CD4-positive, alpha-beta T cell (primary cell): ENCODE results near the gene NEUROD1. TPM values are rescaled to one million over a fixed set of nuclear protein-coding genes. Genes with fewer than 3 reads are reported as not detected.

ENCODE experiments used
- ATAC-seq: fragments of 200-7000 bp; cut with Tn5 transposase; one replicate; pipeline ENCODE4 v1.10.0; 2022; ENCODE audit warnings: mild to moderate bottlenecking; ENCODE audit not compliant: poor library complexity
- CTCF ChIA-PET: fragments of 350-600 bp; sonication (Branson Sonifier 250); formaldehyde crosslinking; loops from one replicate; lab custom pipeline; 2021; ENCODE audit warnings: antibody characterized with exemption, inconsistent platforms; lab: Charles Lee
- POLR2A ChIA-PET: fragments of 350-600 bp; sonication (Branson Sonifier 250); formaldehyde crosslinking; loops from one replicate; lab custom pipeline; 2021; ENCODE audit warnings: antibody characterized with exemption, inconsistent platforms; lab: Charles Lee
- DNase-seq, 14 experiments: peaks; one replicate each; pipeline ENCODE4 v3.0.0-alpha.2; 2013 to 2020; ENCODE audit warnings: mixed read lengths in 2 of 14
- H3K27ac ChIP-seq, 2 donors: one replicate each; pipeline versions ENCODE4 v1.5.1 to v1.7.0; 2013; ENCODE audit warnings: low read length in 2 of 2, low read depth in 1 of 2, mild to moderate bottlenecking in 1 of 2
- H3K27me3 ChIP-seq, 2 experiments: 1 replicate in 1 of 2; 2 replicates in 1 of 2; pipeline versions ENCODE4 v1.6.1 to v1.7.0; 2013; ENCODE audit warnings: low read length in 2 of 2, control low read depth in 1 of 2, mild to moderate bottlenecking in 1 of 2, moderate library complexity in 1 of 2; ENCODE audit not compliant: insufficient read depth in 2 of 2, control insufficient read depth in 1 of 2
- H3K36me3 ChIP-seq: one replicate; pipeline ENCODE4 v1.6.1; 2013; ENCODE audit warnings: low read length, control low read depth; ENCODE audit not compliant: insufficient read depth
- H3K4me1 ChIP-seq: one replicate; pipeline ENCODE4 v1.6.1; 2013; ENCODE audit warnings: low read length, control low read depth; ENCODE audit not compliant: insufficient read depth
- H3K4me3 ChIP-seq: one replicate; pipeline ENCODE4 v1.5.1; 2013; ENCODE audit warnings: mild to moderate bottlenecking, low read length, moderate library complexity
- H3K9me3 ChIP-seq, 2 experiments: 1 replicate in 1 of 2; 2 replicates in 1 of 2; pipeline versions ENCODE4 v1.6.1 to v1.7.0; 2013; ENCODE audit warnings: low read length in 2 of 2, mild to moderate bottlenecking in 2 of 2, control low read depth in 1 of 2, moderate library complexity in 1 of 2; ENCODE audit not compliant: control insufficient read depth in 1 of 2, insufficient read depth in 1 of 2
- H3K27ac Mint-ChIP-seq: one replicate; pipeline ENCODE4 v1.8.0; 2020; ENCODE audit warnings: mixed read lengths
- H3K27me3 Mint-ChIP-seq: one replicate; pipeline ENCODE4 v1.8.0; 2021; ENCODE audit warnings: mixed read lengths
- H3K36me3 Mint-ChIP-seq: one replicate; pipeline ENCODE4 v1.8.0; 2021; ENCODE audit warnings: low read depth, mixed read lengths
- H3K4me1 Mint-ChIP-seq: one replicate; pipeline ENCODE4 v1.8.0; 2021; ENCODE audit warnings: low read depth, mixed read lengths
- H3K4me3 Mint-ChIP-seq: one replicate; pipeline ENCODE4 v1.8.0; 2020; ENCODE audit warnings: mild to moderate bottlenecking, mixed read lengths
- H3K9me3 Mint-ChIP-seq: one replicate; pipeline ENCODE4 v1.8.0; 2020; ENCODE audit warnings: mixed read lengths
- CTCF ChIP-seq: fragments of 200-600 bp; IDR thresholded peaks from one replicate; pipeline ENCODE4 v1.8.0; 2022; ENCODE audit warnings: antibody characterized with exemption, mild to moderate bottlenecking
- intact Hi-C, 2 experiments: fragments of 100-400 bp; cut with DNase I in 1 of 2; cut with micrococcal nuclease in 1 of 2; formaldehyde crosslinking; loops; one replicate each; pipeline versions ENCODE4 v1.15.1 to v1.9.0; 2023 to 2025; cut with DNase I, micrococcal nuclease
- total RNA-seq, 174 experiments: library from RNA in 2 of 174; stranded (reverse) in 2 of 174; gene quantifications; one replicate each; pipeline ENCODE4 v1.2.3 and lab custom pipeline; 2021 to 2026

The NEUROD1 gene
- total RNA-seq, 2 experiments from 2014 or later = not detected

DNA sequence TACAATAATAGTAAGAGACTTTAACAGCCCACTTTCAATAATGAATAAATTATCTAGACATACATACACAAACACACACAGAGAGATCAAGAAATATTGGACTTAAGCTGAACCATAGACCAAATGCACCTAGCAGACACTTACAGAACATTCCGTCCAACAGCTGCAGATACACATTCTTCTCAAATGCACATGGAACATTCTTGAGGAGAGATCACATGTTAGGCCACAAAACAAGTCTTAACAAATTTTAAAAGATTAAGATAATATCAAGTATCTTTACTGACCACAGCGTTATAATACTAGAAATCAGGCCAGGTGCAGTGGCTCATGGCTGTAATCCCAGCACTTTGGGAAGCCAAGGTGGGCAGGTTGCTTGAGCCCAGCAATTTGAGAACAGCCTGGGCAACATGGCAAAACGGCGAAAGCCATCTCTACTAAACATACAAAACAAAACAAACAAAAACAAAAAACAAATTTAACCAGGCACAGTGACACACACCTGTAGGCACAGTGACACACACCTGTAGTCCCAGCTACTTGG is 30.8 kb downstream of the NEUROD1 start:
- ChIA-PET POLR2A (no interaction called here), CTCF (no interaction called here)
- no peaks in the 10 kb centered on the region for H3K4me1 ChIP-seq
- no peak overlapping the region for H3K27ac ChIP-seq
- H3K4me1 Mint-ChIP-seq = no peaks in the 10 kb centered on the region
- peaks cover 0 to 16% of the 10 kb centered on the region in 2 experiments for H3K27me3 ChIP-seq
- H3K9me3 Mint-ChIP-seq = no peaks in the 10 kb centered on the region
- H3K4me3 Mint-ChIP-seq = no peak overlapping the region
- no peaks in the 10 kb centered on the region for H3K9me3 ChIP-seq
- no peak overlapping the region for H3K27ac Mint-ChIP-seq
- H3K36me3 Mint-ChIP-seq = no peaks in the 10 kb centered on the region
- H3K27me3 Mint-ChIP-seq = peaks cover 47% of the 10 kb centered on the region
- no peak for TF ChIP-seq CTCF
- H3K4me3 ChIP-seq = no peak overlapping the region
- DNase-seq (no peak), ATAC-seq (no peak)
- H3K36me3 ChIP-seq = no peaks in the 10 kb centered on the region
- intact Hi-C loops = no loop called here

- Mint-ChIP-seq H3K9me3 (no peaks in the 10 kb centered on the region), H3K27me3 (peaks cover 49% of the 10 kb centered on the region), H3K27ac (no peak overlapping the region), H3K36me3 (no peaks in the 10 kb centered on the region), H3K4me1 (no peaks in the 10 kb centered on the region), H3K4me3 (no peak overlapping the region)
- Histone ChIP-seq H3K9me3 (no peaks in the 10 kb centered on the region), H3K36me3 (no peaks in the 10 kb centered on the region), H3K27me3 (peaks cover 0 to 17% of the 10 kb centered on the region in 2 experiments), H3K4me3 (no peak overlapping the region), H3K4me1 (no peaks in the 10 kb centered on the region), H3K27ac (no peak overlapping the region)
- DNase-seq (no peak), ATAC-seq (no peak)
- TF ChIP-seq CTCF = no peak
- intact Hi-C loops = loop anchor here in 1 of 2 experiments (1.0 kb wide), 1 partner anchor 26 kb away; no protein-coding TSS in a partner anchor
- CTCF ChIA-PET = interaction anchor here (0.7 kb wide), 1 partner anchor 10 kb away, joined by 3 read pairs; no protein-coding TSS in a partner anchor
- POLR2A ChIA-PET = interaction anchor here (0.6 kb wide), 1 partner anchor 16 kb away, joined by 3 read pairs; no protein-coding TSS in a partner anchor
Measured at GRCh38 chr2:181648478-181649155, 31.7 kb downstream of the NEUROD1 start.

GRCh38 chr2:181646415-181646987 is 33.8 kb downstream of the NEUROD1 start:
- Histone ChIP-seq H3K27me3 (peaks cover 0 to 19% of the 10 kb centered on the region in 2 experiments), H3K4me3 (no peak overlapping the region), H3K9me3 (no peaks in the 10 kb centered on the region), H3K4me1 (no peaks in the 10 kb centered on the region), H3K36me3 (no peaks in the 10 kb centered on the region), H3K27ac (no peak overlapping the region)
- ATAC-seq = no peak
- CTCF ChIA-PET = interaction anchor here (1.5 kb wide), 1 partner anchor 12 kb away, joined by 3 read pairs; no protein-coding TSS in a partner anchor
- Mint-ChIP-seq H3K4me3 (no peak overlapping the region), H3K36me3 (no peaks in the 10 kb centered on the region), H3K27me3 (peaks cover 37% of the 10 kb centered on the region), H3K27ac (no peak overlapping the region), H3K9me3 (no peaks in the 10 kb centered on the region), H3K4me1 (no peaks in the 10 kb centered on the region)
- intact Hi-C loops = no loop called here
- DNase-seq = no peak
- TF ChIP-seq CTCF = no peak
- POLR2A ChIA-PET = no interaction called here
